Measurements from ENCODE around the gene CHKA.

DNA sequence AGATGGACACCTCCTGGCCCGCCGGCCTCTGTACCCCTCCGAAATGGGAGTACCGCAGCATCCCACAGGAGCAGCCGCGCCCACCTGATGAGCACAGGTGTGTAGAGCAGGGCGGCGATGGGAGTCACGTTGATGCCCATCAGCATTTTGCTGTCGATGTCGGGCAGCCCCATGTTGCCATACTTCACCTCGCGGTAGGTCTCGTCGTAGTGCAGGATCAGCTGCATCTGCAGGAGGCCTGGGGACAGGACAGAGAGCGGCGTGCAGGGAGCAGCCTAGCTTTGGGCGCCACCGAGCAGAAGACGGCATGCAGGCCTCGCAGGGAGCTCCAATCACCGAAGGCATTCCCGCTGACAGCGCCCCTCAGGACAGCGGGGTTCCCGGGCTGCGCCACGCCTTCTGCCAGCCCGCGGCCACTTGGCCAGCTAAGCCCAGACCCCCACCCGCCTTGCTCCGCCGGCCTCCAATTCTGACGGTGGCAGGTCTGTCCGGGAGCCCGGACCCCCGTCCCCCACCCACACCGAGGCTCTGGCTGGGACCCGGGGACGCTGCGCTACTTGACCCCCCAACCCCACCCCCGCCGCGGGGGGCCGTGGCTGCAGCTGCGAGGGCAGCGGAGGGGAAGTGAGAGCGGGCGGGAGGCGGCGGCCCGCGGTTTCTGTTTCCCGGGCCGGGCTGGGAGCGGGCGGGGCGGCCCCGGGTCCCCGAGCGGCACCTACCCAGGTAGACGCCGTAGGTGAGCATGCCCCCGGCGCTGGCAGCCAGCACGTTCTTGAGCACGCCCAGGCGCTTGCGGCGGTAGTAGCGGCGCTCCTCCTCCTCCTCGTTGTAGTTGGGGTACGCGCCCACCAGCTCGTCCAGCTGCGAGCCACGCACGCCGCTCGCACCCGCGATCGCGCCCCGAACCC lies 118.0 kb downstream of the CHKA start:
- TF ChIP-seq, protein P1, sequence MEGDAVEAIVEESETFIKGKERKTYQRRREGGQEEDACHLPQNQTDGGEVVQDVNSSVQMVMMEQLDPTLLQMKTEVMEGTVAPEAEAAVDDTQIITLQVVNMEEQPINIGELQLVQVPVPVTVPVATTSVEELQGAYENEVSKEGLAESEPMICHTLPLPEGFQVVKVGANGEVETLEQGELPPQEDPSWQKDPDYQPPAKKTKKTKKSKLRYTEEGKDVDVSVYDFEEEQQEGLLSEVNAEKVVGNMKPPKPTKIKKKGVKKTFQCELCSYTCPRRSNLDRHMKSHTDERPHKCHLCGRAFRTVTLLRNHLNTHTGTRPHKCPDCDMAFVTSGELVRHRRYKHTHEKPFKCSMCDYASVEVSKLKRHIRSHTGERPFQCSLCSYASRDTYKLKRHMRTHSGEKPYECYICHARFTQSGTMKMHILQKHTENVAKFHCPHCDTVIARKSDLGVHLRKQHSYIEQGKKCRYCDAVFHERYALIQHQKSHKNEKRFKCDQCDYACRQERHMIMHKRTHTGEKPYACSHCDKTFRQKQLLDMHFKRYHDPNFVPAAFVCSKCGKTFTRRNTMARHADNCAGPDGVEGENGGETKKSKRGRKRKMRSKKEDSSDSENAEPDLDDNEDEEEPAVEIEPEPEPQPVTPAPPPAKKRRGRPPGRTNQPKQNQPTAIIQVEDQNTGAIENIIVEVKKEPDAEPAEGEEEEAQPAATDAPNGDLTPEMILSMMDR (IDR thresholded peaks at IDR 0.05; ENCODE audit: low read length): no peak
- TF ChIP-seq EZH2 (optimal IDR thresholded peaks at IDR 0.05; ENCODE audit: low read depth, low read length) (no peak), EZH2phosphoT487 (IDR thresholded peaks at IDR 0.05; ENCODE audit: low read length) (no peak)

All from MM.1S (cell line).